Measurements from ENCODE around the gene PSTPIP1. TPM values are rescaled to one million over a fixed set of nuclear protein-coding genes. Genes with fewer than 3 reads are reported as not detected.
A peak's percentile ranks its signal among the peaks of the same experiment; 100 is the strongest.

PSTPIP1 gene
- total RNA-seq, 1 donor from 2014 or later, result 18.4 TPM

GRCh38 chr15:77070180-77070494, 75.2 kb downstream of the PSTPIP1 start:
- H3K36me3 ChIP-seq, result no peaks in the 10 kb centered on the region
- peak overlapping the region; percentile 95 for H3K27ac ChIP-seq
- ATAC-seq (no peak), DNase-seq (no peak)
- peak overlapping the region; percentile 85 for H3K4me3 ChIP-seq
- no peak for TF ChIP-seq CTCF (IDR thresholded peaks at IDR 0.05)
- intact Hi-C loops (cut with DNase I), result no loop called here
- peaks cover 58% of the 10 kb centered on the region for H3K4me1 ChIP-seq
- H3K27me3 ChIP-seq (ENCODE audit: low read depth), result no peaks in the 10 kb centered on the region
- H3K9me3 ChIP-seq, result no peaks in the 10 kb centered on the region

DNA sequence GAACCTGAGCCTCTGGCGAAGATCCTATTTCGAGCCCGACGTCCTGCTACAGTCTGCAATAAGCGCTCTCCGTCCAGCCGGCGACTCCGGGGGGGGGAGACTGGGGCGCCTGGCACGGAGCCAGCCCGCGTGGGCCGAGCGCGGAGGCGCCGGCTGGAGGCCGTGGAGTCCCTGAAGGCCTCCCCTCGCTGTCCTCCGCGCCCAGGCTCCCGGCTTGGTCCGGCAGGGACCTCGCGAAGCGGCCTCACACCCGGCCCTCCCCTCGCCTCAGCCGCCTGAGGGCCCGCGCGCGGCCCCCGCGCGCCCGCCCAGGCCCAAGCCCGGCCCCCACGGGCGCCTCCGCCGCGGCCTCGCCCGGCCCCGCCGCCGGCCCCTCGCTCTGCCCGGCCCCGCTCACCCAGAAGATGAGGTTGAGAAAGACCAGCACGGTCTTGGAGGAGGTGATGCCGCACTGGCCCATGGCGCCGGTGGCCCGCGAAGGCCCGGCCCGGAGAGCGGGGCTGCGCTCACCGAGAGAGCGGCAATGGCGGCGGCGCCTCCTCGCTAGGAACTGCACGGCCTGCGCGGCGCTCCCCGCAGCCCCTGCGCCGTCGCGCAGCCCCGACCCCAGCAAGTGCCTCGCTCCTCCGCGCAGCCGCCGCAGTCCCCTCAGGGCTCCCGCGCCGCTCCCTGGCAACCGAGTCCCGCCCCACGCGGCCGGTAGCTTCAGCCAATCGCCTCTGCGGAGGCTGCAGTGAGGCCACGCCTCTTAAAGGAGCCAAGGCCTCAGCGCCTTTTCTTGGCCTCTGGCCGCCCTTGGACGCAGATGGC, 75.8 kb downstream of the PSTPIP1 start, which contains the start of gene TSPAN3:
TSPAN3 (minus strand) TSS at position 615 of the 810 bp plus-strand sequence; CDS start at position 460, 155 bp downstream.
- no peak for TF ChIP-seq CTCF (IDR thresholded peaks at IDR 0.05)
- peak; percentile 95 for DNase-seq
- H3K4me3 ChIP-seq, result peak within 1 kb of the TSS; percentile 85
- H3K27ac ChIP-seq, result peak within 1 kb of the TSS; percentile 95
- no peaks in the 10 kb centered on the region for H3K9me3 ChIP-seq
- peak; percentile 88 to 95 for ATAC-seq
- H3K4me1 ChIP-seq, result peaks cover 53% of the 10 kb centered on the region
- H3K36me3 ChIP-seq, result no peaks in the 10 kb centered on the region
- no peaks in the 10 kb centered on the region for H3K27me3 ChIP-seq (ENCODE audit: low read depth)
- intact Hi-C loops (cut with DNase I), result no loop called here

DNA sequence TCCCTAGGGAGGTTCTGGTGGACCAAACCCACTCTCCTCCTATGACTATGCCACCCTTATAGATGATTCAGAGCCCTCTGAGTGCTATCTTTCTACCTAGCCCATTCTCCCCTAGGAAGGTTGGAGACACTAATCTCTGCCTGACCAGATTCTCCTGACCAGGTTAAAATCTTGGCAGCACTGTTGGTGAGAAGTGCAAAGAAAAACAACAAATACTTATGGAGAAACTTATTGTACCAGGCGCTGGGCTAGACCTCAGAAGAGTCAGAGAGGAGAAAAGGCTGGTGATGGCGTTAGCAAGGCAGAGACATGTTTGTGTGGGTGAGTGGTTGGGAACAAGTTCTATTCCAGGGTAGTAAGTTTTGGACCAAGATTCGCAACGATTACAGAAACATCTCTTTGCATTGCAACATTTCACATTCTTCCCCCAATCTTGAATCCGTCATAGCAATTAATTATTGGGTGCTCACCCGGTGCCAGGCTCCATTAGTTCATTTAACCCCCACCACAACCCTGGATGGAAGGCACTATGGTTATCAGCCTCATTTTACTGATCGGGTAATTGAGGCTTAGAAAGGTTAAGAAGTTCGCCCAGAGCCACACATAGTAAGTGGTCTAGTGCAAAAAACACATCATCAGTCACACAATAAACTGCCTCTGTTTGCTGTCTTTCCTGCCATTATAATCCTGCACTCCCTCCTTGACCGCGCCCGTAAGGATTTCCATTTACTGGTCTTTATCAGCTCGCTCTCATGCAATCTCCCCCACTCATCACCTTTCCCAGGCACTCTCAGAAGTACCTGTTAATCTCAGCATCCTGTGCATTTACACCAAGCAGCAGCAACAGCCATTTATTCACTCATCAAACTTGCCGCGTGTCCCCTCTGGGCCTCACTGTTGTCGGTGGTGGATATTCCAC, 76.6 kb downstream of the PSTPIP1 start:
- TF ChIP-seq CTCF (IDR thresholded peaks at IDR 0.05), result no peak
- DNase-seq (no peak), ATAC-seq (no peak)
- Histone ChIP-seq H3K27ac (peak overlapping the region; percentile 95), H3K4me1 (peaks cover 46% of the 10 kb centered on the region), H3K27me3 (ENCODE audit: low read depth) (no peaks in the 10 kb centered on the region), H3K4me3 (peak overlapping the region; percentile 85), H3K36me3 (no peaks in the 10 kb centered on the region), H3K9me3 (no peaks in the 10 kb centered on the region)
- intact Hi-C loops (cut with DNase I), result no loop called here

DNA sequence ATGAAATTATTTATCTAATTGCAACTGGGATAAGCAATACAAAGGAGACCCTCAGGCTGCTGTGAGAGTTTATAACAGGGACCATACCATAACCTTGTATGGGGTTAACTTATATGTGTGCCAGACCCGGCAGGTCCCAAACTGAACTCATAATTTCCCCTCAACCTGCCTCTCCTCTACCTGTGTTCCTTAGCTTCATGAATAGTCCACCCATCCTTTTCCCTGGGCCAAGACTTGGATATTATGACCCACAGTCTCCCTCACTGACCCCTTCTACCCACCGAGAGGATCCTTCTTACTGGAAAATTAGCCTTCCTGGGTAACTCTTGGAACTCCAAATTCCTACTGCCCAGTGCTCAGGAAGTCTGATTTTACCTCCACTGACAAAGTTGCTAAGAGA, 79.4 kb downstream of the PSTPIP1 start:
- TF ChIP-seq CTCF (IDR thresholded peaks at IDR 0.05), result no peak
- Histone ChIP-seq H3K4me3 (no peak overlapping the region), H3K27me3 (ENCODE audit: low read depth) (no peaks in the 10 kb centered on the region), H3K27ac (no peak overlapping the region), H3K36me3 (no peaks in the 10 kb centered on the region), H3K9me3 (no peaks in the 10 kb centered on the region), H3K4me1 (peaks cover 19% of the 10 kb centered on the region)
- ATAC-seq, result no peak
- intact Hi-C loops (cut with DNase I), result no loop called here
- no peak for DNase-seq

DNA sequence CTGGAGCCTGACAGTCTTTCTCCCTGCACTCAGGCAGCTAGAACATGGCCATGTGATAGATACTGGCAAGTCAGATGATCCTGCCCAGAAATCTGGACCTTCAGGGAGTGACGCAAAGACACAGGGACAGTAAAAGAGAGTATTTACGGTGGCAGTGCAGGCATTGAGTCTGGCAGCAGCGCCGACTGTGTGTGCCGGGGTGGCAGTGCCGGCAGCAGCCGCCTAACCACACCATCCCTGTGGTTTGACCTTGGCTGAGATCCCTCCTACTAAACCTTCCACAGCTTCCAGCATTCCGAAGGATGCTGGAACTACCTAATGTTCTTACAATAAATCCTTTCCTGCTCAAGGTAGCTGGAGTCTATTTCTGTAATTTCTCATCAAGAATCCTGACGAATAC, 80.6 kb downstream of the PSTPIP1 start:
- Histone ChIP-seq H3K9me3 (no peaks in the 10 kb centered on the region), H3K36me3 (no peaks in the 10 kb centered on the region), H3K27me3 (ENCODE audit: low read depth) (no peaks in the 10 kb centered on the region), H3K27ac (no peak overlapping the region), H3K4me1 (peaks cover 10% of the 10 kb centered on the region), H3K4me3 (no peak overlapping the region)
- no peak for TF ChIP-seq CTCF (IDR thresholded peaks at IDR 0.05)
- DNase-seq, result no peak
- no peak for ATAC-seq
- intact Hi-C loops (cut with DNase I), result no loop called here
